ENCODE measurements around the gene PAH.

The PAH gene

DNA sequence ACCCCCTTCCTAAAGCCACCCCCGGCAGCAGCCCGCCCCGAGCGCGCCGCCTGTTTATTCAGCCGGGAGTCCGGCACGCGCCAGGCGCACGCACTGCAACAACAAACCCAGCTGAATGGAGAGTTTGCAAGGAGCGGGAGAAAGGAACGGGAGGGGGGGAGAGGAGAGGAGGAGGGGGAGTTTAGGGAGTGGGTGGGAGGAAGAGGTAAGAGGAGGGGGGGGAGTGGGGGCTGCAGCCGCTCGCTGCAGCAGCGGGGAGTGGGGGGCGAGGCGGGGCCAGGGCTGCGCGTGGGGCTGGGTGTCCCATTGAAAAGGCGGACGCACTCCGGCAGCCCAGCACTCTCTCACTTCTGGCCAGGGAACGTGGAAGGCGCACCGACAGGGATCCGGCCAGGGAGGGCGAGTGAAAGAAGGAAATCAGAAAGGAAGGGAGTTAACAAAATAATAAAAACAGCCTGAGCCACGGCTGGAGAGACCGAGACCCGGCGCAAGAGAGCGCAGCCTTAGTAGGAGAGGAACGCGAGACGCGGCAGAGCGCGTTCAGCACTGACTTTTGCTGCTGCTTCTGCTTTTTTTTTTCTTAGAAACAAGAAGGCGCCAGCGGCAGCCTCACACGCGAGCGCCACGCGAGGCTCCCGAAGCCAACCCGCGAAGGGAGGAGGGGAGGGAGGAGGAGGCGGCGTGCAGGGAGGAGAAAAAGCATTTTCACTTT, 40.5 kb upstream of the PAH start, which contains the start of gene ASCL1:
Gene ASCL1 (plus strand): TSS at position 336 of the 712 bp plus-strand sequence. CDS start 571 bp downstream, outside the sequence.
- no peak for TF ChIP-seq SIN3A (IDR thresholded peaks at IDR 0.05; ENCODE audit: borderline replicate concordance, insufficient read depth, low read length)
- TF ChIP-seq REST (IDR thresholded peaks at IDR 0.05; ENCODE audit: insufficient read depth in 1 of 2, low read depth in 2 of 2, low read length in 2 of 2), result no peak
- TF ChIP-seq POLR2AphosphoS5 (IDR thresholded peaks at IDR 0.05; ENCODE audit: low read depth, low read length), result no peak

DNA sequence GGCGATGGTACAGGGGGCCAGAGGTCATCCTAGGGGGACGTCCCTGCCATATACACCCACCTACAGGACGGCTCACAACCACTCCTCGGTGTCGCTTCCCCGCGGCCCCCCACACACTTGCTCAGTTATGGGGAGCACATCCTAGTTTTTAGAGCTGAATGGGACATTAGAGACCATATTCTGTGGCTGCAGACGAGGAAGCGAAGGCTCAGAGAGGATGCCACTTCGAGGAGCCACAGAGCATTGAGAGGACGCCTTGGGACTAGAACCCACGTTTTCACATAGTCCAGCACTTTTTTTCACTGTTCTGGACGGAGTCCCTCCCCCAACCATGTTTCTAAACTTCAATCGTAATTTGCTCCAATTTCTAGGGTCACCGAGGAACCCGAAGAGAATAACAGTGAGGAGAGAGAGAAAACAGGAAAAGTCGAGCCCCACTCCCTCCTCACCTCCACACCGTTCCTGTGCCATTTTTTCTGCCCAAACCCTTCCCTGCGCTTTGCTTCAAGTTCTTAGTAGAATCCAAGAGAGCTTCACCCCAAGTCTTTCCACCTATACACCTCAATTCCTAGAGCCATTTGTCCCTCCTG, 39.8 kb upstream of the PAH start:
- TF ChIP-seq REST (IDR thresholded peaks at IDR 0.05; ENCODE audit: insufficient read depth in 1 of 2, low read depth in 2 of 2, low read length in 2 of 2) (no peak), SIN3A (IDR thresholded peaks at IDR 0.05; ENCODE audit: borderline replicate concordance, insufficient read depth, low read length) (no peak), FOXP2 (optimal IDR thresholded peaks at IDR 0.05; ENCODE audit: borderline replicate concordance, extremely low read depth, extremely low read length, insufficient read depth) (no peak), TAF1 (IDR thresholded peaks at IDR 0.05; ENCODE audit: borderline replicate concordance, insufficient read depth, low read length) (no peak), POLR2AphosphoS5 (IDR thresholded peaks at IDR 0.05; ENCODE audit: low read depth, low read length) (no peak)

GRCh38 chr12:102955926-102956737, 39.1 kb upstream of the PAH start:
- TF ChIP-seq FOXP2 (optimal IDR thresholded peaks at IDR 0.05; ENCODE audit: borderline replicate concordance, extremely low read depth, extremely low read length, insufficient read depth) (no peak), TAF1 (IDR thresholded peaks at IDR 0.05; ENCODE audit: borderline replicate concordance, insufficient read depth, low read length) (no peak), POLR2AphosphoS5 (IDR thresholded peaks at IDR 0.05; ENCODE audit: low read depth, low read length) (no peak), REST (IDR thresholded peaks at IDR 0.05; ENCODE audit: insufficient read depth in 1 of 2, low read depth in 2 of 2, low read length in 2 of 2) (no peak), SIN3A (IDR thresholded peaks at IDR 0.05; ENCODE audit: borderline replicate concordance, insufficient read depth, low read length) (no peak)

DNA sequence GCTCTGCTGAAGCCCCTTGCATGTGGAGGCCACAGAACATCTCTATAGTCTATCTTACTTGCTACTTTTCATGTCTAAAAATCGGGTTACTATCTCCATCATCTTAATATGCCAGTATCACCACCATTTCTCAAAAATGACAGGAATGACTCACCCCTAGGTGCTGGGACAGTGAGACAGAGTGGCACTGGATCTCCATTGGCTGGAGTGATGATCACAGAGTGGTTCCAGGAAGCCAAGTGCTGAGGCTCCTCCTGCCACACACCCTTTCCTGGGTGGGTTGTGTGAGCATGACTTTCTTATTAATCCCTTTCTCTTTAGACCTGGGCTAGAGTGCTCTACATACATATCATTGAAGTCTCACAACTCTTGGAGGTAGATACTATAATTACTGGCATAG, 37.1 kb upstream of the PAH start:
- TF ChIP-seq TAF1 (IDR thresholded peaks at IDR 0.05; ENCODE audit: borderline replicate concordance, insufficient read depth, low read length), result no peak
- no peak for TF ChIP-seq REST (IDR thresholded peaks at IDR 0.05; ENCODE audit: insufficient read depth in 1 of 2, low read depth in 2 of 2, low read length in 2 of 2)
- TF ChIP-seq SIN3A (IDR thresholded peaks at IDR 0.05; ENCODE audit: borderline replicate concordance, insufficient read depth, low read length), result no peak
- TF ChIP-seq FOXP2 (optimal IDR thresholded peaks at IDR 0.05; ENCODE audit: borderline replicate concordance, extremely low read depth, extremely low read length, insufficient read depth), result no peak
- TF ChIP-seq POLR2AphosphoS5 (IDR thresholded peaks at IDR 0.05; ENCODE audit: low read depth, low read length), result no peak
